HG03342 (cell line): ENCODE results near the gene NAPEPLD.
"Not testable (repeated sequence)": the region's sequence is repeated elsewhere in the genome, so short reads cannot be mapped to it uniquely, and the experiment has no call there.

Experiments
- ATAC-seq: cut with Tn5 transposase; IDR thresholded peaks from one replicate; pipeline ENCODE4 v1.9.1; 2021; ENCODE audit warnings: mild to moderate bottlenecking, moderate library complexity; ENCODE audit not compliant: unreplicated experiment

Gene NAPEPLD

GRCh38 chr7:103071000-103071399, 77.9 kb downstream of the NAPEPLD start:
- no peak for ATAC-seq

GRCh38 chr7:103068414-103069403, 80.2 kb downstream of the NAPEPLD start:
- ATAC-seq = no peak

DNA sequence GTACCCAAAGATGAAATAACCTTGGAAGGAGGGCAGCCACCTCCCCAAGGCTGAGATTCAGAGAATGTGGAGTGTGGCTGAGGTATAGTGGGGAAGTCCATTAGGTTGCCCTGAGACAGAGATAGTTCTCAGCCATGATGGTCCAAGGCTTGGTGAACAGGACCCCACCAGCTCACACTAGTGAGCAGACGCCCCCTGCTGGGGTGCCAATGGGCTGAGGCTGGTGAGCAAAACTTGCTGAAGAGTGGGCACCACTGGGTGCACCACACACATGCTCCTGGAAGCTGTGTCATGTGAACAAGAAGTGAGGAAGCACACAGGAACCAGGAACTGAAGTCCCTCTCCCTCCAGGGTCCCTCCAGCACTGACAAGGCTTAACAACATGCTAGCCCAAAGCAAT, 83.2 kb downstream of the NAPEPLD start:
- ATAC-seq = peak; percentile 54

GRCh38 chr7:103063895-103064294, 85.0 kb downstream of the NAPEPLD start:
- no peak for ATAC-seq

GRCh38 chr7:103059471-103059870, 89.4 kb downstream of the NAPEPLD start:
- ATAC-seq = no peak

DNA sequence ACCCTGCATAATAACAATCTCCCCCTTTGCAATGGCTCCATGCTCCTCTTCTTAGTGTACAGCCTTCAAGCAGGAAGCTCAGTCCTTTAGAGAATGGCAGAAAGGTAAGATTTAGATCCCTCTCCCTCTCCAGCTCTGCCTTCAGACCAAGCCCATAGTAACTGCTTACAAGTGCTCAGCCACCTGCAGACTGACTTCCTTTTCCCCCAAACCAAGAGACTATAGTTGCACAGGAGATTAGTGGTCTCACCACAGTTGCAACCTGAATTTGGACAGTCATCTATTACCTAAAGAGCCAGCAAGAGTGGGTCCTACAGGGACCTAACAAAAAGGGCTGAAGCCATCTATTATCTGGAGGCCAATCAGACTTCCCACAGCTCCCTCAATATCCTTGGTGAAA, 90.8 kb downstream of the NAPEPLD start:
- no peak for ATAC-seq

- ATAC-seq = not testable (repeated sequence)
Measured at GRCh38 chr7:103056006-103056405, 92.9 kb downstream of the NAPEPLD start.

DNA sequence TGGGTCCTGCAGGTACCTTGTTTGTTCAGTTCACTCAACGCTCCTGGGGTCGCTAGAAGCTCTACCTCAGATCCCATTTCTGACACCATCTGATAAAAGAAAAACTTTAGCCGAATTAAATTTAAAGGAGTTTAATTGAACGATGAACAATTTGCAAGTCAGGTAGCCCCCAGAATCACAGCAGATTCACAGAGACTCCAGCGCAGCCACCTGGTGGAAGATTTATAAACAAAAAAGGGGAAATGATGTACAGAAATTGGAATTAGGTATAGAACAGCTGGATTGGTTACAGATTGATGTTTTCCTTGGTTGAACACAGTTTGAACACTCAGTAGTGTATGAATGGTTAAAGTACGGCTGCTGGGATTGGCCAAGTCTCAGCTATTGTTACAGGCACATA, 97.4 kb downstream of the NAPEPLD start:
- ATAC-seq = no peak
